IMR-90 (cell line): ENCODE data around the gene BRIP1. TPM values are rescaled to one million over a fixed set of nuclear protein-coding genes. Genes with fewer than 3 reads are reported as not detected.

Experiments used
- ATAC-seq: fragments of 200-7000 bp; cut with Tn5 transposase; 2 replicates; pipeline ENCODE4 v1.9.1; 2020; ENCODE audit warnings: low read depth, mild to moderate bottlenecking, moderate library complexity
- BruUV-seq: library from RNA; stranded (reverse); fragments of 400-500 nt; replicated peaks from 2 replicates; lab custom pipeline; 2021; lab: Mats Ljungman, UMichigan
- CTCF ChIA-PET: fragments of 300-600 bp; formaldehyde crosslinking; extraction: SDS; loops from one replicate; lab custom pipeline; 2021; ENCODE audit warnings: antibody characterized with exemption; lab: Yijun Ruan, JAX
- POLR2A ChIA-PET: fragments of 300-600 bp; sonication (Branson Sonifier 250); formaldehyde crosslinking; loops from one replicate; lab custom pipeline; 2022; ENCODE audit warnings: antibody characterized with exemption; ENCODE audit not compliant: unreplicated experiment; lab: Charles Lee
- DNase-seq: peaks from one replicate; pipeline ENCODE4 v3.0.0; 2013
- H2AFZ ChIP-seq: replicated peaks from 2 replicates; pipeline ENCODE3; 2013; ENCODE audit warnings: low read length, mild to moderate bottlenecking; ENCODE audit not compliant: poor library complexity
- H2AK5ac ChIP-seq: 2 replicates; pipeline ENCODE4 v1.6.1; 2013; ENCODE audit warnings: low read depth, low read length, inconsistent platforms
- H2AK9ac ChIP-seq: replicated peaks from 2 replicates; pipeline ENCODE3; 2013; ENCODE audit warnings: mild to moderate bottlenecking, low read depth, low read length, moderate library complexity; ENCODE audit not compliant: poor library complexity
- H2BK120ac ChIP-seq: 2 replicates; pipeline ENCODE4 v1.6.1; 2013; ENCODE audit warnings: low read depth, low read length, inconsistent platforms
- H2BK15ac ChIP-seq: 3 replicates; pipeline ENCODE4 v1.6.1; 2013; ENCODE audit warnings: low read depth, low read length, inconsistent platforms
- H2BK20ac ChIP-seq: 2 replicates; pipeline ENCODE4 v1.6.1; 2013; ENCODE audit warnings: low read depth, mild to moderate bottlenecking, inconsistent platforms, low read length, moderate library complexity
- H2BK5ac ChIP-seq: 2 replicates; pipeline ENCODE4 v1.6.1; 2013; ENCODE audit warnings: mild to moderate bottlenecking, low read depth, low read length, inconsistent platforms; ENCODE audit not compliant: poor library complexity, severe bottlenecking
- H3K14ac ChIP-seq: replicated peaks from 2 replicates; pipeline ENCODE4 v1.6.1; 2013; ENCODE audit warnings: low read depth, low read length, inconsistent platforms
- H3K18ac ChIP-seq: 2 replicates; pipeline ENCODE4 v1.6.1; 2013; ENCODE audit warnings: low read depth, low read length, control low read depth
- H3K23ac ChIP-seq: 2 replicates; pipeline ENCODE4 v1.6.1; 2013; ENCODE audit warnings: low read depth, low read length, inconsistent platforms
- H3K27ac ChIP-seq: 2 replicates; pipeline ENCODE4 v1.5.1; 2013; ENCODE audit warnings: mild to moderate bottlenecking, control low read depth, low read length; ENCODE audit not compliant: insufficient read depth
- H3K27me3 ChIP-seq: 2 replicates; pipeline ENCODE4 v1.6.1; 2013; ENCODE audit warnings: low read length; ENCODE audit not compliant: control insufficient read depth, insufficient read depth
- H3K36me3 ChIP-seq: 2 replicates; pipeline ENCODE4 v1.6.1; 2013; ENCODE audit warnings: low read length, mixed read lengths; ENCODE audit not compliant: control insufficient read depth, insufficient read depth
- H3K4ac ChIP-seq: 2 replicates; pipeline ENCODE4 v1.6.1; 2013; ENCODE audit warnings: low read depth, low read length, inconsistent platforms
- H3K4me1 ChIP-seq: 2 replicates; pipeline ENCODE4 v1.6.1; 2013; ENCODE audit warnings: low read length, mixed read lengths; ENCODE audit not compliant: control insufficient read depth, insufficient read depth
- H3K4me2 ChIP-seq: 2 replicates; pipeline ENCODE4 v1.6.1; 2013; ENCODE audit warnings: low read depth, mild to moderate bottlenecking, control low read depth, low read length, moderate library complexity
- H3K4me3 ChIP-seq: 2 replicates; pipeline ENCODE4 v1.5.1; 2013; ENCODE audit warnings: low read depth, mild to moderate bottlenecking, control low read depth, low read length, moderate library complexity; ENCODE audit not compliant: insufficient read depth
- H3K56ac ChIP-seq: 2 replicates; pipeline ENCODE4 v1.6.1; 2013; ENCODE audit warnings: low read length, inconsistent platforms; ENCODE audit not compliant: insufficient read depth; ENCODE audit errors: extremely low read depth
- H3K79me1 ChIP-seq, 2 experiments: 2 replicates each; pipeline ENCODE4 v1.6.1; 2013; ENCODE audit warnings: low read length in 2 of 2, inconsistent platforms in 1 of 2, low read depth in 1 of 2
- H3K9ac ChIP-seq: 2 replicates; pipeline ENCODE4 v1.6.1; 2013; ENCODE audit warnings: low read depth, low read length, control low read depth
- H3K9me1 ChIP-seq: 2 replicates; pipeline ENCODE4 v1.6.1; 2013; ENCODE audit warnings: low read length, inconsistent platforms; ENCODE audit not compliant: insufficient read depth
- H3K9me3 ChIP-seq: 2 replicates; pipeline ENCODE4 v1.6.1; 2013; ENCODE audit warnings: low read length; ENCODE audit not compliant: control insufficient read depth, insufficient read depth
- H4K20me1 ChIP-seq: 2 replicates; pipeline ENCODE4 v1.6.1; 2013; ENCODE audit warnings: low read length, inconsistent platforms; ENCODE audit not compliant: insufficient read depth
- H4K5ac ChIP-seq: 2 replicates; pipeline ENCODE4 v1.6.1; 2013; ENCODE audit warnings: mild to moderate bottlenecking, low read depth, low read length, control low read depth
- H4K8ac ChIP-seq, 2 experiments: 2 replicates each; pipeline ENCODE4 v1.6.1; 2013; ENCODE audit warnings: low read depth in 2 of 2, low read length in 2 of 2, control low read depth in 1 of 2, inconsistent platforms in 1 of 2
- H4K91ac ChIP-seq: 2 replicates; pipeline ENCODE4 v1.6.1; 2013; ENCODE audit warnings: low read depth, low read length, inconsistent platforms; ENCODE audit not compliant: insufficient read depth
- NFE2L2 ChIP-seq: fragments of 150-350 bp; IDR thresholded peaks from 2 replicates; pipeline ENCODE4 v1.6.1; 2016; ENCODE audit warnings: low read depth, mild to moderate bottlenecking, low read length
- WGBS, 2 experiments: methylation state at CpG; one replicate each; pipeline versions ENCODE4 v1.1.5 to v1.1.7; 2013; ENCODE audit warnings: missing lambda C conversion rate in 2 of 2; ENCODE audit not compliant: insufficient read length in 1 of 2; ENCODE audit errors: extremely low coverage in 2 of 2; 5-methylcytosine and 5-hydroxymethylcytosine counted together
- dilution Hi-C: fragments of 300-500 bp; cut with HindIII; formaldehyde crosslinking; loops from one replicate; pipeline ENCODE4 v1.14.3; 2018; ENCODE audit warnings: low sequenced_read_pairs; ENCODE audit not compliant: unreplicated experiment
- in situ Hi-C: fragments of 300-500 bp; cut with MboI; formaldehyde crosslinking; loops from 3 replicates; pipeline ENCODE4 v1.14.3; 2019; ENCODE audit warnings: low sequenced_read_pairs, inconsistent platforms, mixed read lengths
- intact Hi-C: fragments of 100-400 bp; cut with micrococcal nuclease; formaldehyde crosslinking; loops from 2 replicates; pipeline ENCODE4 v1.10.0; 2022
- polyA plus RNA-seq, 3 experiments: library from polyadenylated mRNA; depleted of rRNA; stranded (reverse); fragments of >200 nt; gene quantifications; 2 replicates each; pipeline ENCODE4 v1.2.3, GENCODE V29; 2012; ENCODE audit warnings: low replicate concordance in 1 of 3
- total RNA-seq: library from RNA; depleted of rRNA; stranded (reverse); fragments of >200 nt; gene quantifications from 2 replicates; pipeline ENCODE4 v1.2.3, GENCODE V29; 2012

Gene BRIP1
- total and polyA plus RNA-seq, 2 of the 4 experiments (the other 2 are of a cell fraction), result 6.1 to 19.7 TPM

DNA sequence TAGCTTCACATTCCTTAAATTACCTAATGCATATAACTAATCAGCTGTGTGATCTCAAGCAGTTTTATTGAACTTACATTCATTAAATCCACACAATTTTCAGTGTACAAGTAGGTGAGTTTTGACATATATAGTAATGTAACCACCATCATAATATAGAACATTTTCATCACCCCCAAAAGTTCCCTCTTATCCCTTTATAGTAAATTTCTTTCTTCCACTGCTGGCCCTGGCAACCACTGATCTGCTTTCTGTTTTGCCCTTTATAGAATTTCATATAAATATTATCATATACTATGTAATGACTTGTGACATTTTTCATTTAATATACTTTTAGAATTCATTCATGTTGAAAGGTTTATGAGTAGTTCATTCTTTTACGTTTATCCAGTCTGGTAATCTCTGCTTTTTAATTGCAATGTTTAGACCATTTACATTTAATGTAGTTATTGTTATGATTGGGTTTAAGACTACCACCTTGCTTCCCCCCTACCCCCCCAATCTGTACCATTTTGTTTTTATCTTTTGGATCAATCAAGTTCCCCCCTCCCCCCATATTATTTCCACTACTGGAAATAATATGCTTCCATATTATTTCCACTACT lies 147.0 kb downstream of the BRIP1 start:
- H3K9me3 ChIP-seq, result 0 out of 2 replicates have a peak, but pooled peaks cover 2% of the 10 kb centered on the region
- no peaks in the 10 kb centered on the region for H4K20me1 ChIP-seq
- H2AK9ac ChIP-seq, result no peak overlapping the region
- no peaks in the 10 kb centered on the region for H3K27me3 ChIP-seq
- WGBS, 2 experiments, result no CpG with 5 or more reads among the region's 1 CpG
- dilution Hi-C loops, result no loop called here
- POLR2A ChIA-PET, result no interaction called here
- no peak overlapping the region for H3K4me3 ChIP-seq
- H3K36me3 ChIP-seq, result no peaks in the 10 kb centered on the region
- H2BK5ac ChIP-seq, result no peak overlapping the region
- H3K23ac ChIP-seq, result no peak overlapping the region
- H2AK5ac ChIP-seq, result no peak overlapping the region
- no TSS peak for BruUV-seq
- no peak overlapping the region for H4K5ac ChIP-seq
- no peaks in the 10 kb centered on the region for H3K9me1 ChIP-seq
- no peak overlapping the region for H3K27ac ChIP-seq
- no peak for TF ChIP-seq NFE2L2
- no peak overlapping the region for H3K18ac ChIP-seq
- ATAC-seq (no peak), DNase-seq (no peak)
- no peak overlapping the region for H2BK15ac ChIP-seq
- CTCF ChIA-PET, result no interaction called here
- H3K9ac ChIP-seq, result no peak overlapping the region
- intact Hi-C loops, result no loop called here
- no peaks in the 10 kb centered on the region for H3K79me1 ChIP-seq
- no peaks in the 10 kb centered on the region for H3K4me1 ChIP-seq
- in situ Hi-C loops, result no loop called here
- H4K8ac ChIP-seq, result no peak overlapping the region
- H3K4ac ChIP-seq, result no peak overlapping the region
- H3K4me2 ChIP-seq, result no peak overlapping the region
- no peak overlapping the region for H3K56ac ChIP-seq
- H2AFZ ChIP-seq, result no peak overlapping the region
- H2BK120ac ChIP-seq, result no peak overlapping the region
- H2BK20ac ChIP-seq, result no peak overlapping the region
- H3K14ac ChIP-seq, result no peak overlapping the region
- no peak overlapping the region for H4K91ac ChIP-seq
